GM10266 (cell line): ENCODE results near the gene ACP6.

ENCODE experiments used
- DNase-seq: peaks from one replicate; pipeline ENCODE4 v3.0.0; 2012; ENCODE audit errors: extremely low spot score
- TF ChIP-seq, protein P1 (sequence below): IDR thresholded peaks from 2 replicates; pipeline ENCODE4 v1.5.1; 2012; ENCODE audit warnings: mild to moderate bottlenecking, low read depth; ENCODE audit not compliant: control insufficient read depth, insufficient read depth; ENCODE audit errors: missing control alignments

The ACP6 gene

GRCh38 chr1:147611586-147611985, 58.7 kb downstream of the ACP6 start:
- DNase-seq: no peak
- TF ChIP-seq, protein P1, sequence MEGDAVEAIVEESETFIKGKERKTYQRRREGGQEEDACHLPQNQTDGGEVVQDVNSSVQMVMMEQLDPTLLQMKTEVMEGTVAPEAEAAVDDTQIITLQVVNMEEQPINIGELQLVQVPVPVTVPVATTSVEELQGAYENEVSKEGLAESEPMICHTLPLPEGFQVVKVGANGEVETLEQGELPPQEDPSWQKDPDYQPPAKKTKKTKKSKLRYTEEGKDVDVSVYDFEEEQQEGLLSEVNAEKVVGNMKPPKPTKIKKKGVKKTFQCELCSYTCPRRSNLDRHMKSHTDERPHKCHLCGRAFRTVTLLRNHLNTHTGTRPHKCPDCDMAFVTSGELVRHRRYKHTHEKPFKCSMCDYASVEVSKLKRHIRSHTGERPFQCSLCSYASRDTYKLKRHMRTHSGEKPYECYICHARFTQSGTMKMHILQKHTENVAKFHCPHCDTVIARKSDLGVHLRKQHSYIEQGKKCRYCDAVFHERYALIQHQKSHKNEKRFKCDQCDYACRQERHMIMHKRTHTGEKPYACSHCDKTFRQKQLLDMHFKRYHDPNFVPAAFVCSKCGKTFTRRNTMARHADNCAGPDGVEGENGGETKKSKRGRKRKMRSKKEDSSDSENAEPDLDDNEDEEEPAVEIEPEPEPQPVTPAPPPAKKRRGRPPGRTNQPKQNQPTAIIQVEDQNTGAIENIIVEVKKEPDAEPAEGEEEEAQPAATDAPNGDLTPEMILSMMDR: no peak

DNA sequence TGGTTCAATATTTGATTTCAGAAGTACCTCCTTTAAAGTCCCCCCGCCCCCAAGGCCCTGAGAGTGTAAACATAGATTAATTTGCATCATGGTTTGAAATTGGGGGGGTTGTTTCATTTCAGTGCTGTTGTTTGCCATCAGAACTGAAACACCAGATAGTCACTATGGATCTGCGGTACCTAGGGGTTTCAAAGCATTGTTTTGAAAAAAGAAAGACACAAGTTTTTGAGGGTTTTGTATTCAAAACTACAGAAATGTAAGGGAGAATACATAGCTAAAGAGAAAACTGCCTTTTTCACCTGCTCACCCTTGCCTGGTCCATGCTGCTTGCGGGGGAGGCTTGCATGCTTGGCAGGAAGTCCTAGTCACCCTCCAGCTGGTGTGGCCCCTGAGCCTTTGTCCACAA, 59.3 kb downstream of the ACP6 start:
- DNase-seq: peak; percentile 45
- TF ChIP-seq, protein P1: no peak

DNA sequence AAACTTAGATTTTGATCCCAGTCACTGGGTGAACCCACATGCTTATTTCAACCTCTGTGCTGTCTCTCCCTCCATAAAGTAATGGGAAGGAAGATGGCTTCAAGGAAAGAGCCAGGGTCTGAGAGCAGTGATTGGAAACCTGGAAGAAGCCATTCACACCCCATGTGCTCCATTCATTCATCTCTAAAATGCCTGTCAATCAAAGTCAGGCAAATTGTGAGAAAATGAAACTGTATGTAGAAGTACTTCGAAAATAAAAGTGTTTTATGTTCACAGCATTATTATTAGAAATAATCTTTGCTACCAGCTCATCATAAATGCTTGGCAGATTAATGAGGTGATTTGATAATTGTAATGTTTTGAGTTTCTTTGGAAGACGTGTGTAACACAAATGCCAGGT, 61.0 kb downstream of the ACP6 start:
- DNase-seq: no peak
- TF ChIP-seq, protein P1: no peak

DNA sequence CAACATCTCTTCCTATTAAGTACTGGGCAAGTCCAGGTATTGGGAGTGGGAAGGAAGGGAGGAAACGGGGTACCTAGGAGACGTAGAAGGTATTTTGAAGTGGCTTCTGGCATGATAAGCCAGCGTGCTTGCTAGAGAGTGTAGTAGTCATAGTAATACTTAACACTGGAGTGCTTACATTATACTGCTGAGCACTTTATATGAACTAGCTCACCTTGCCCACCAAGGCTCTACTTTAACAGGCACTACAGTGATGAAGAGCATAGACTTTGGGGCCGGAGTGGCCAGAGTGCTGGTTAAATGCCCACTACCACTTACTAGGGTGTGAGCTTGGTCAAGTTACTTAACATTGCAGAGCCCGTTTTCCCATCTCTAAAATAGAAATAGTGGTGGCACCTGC, 61.7 kb downstream of the ACP6 start:
- no peak for DNase-seq
- TF ChIP-seq, protein P1: no peak

- DNase-seq: no peak
- TF ChIP-seq, protein P1: no peak
Observed at GRCh38 chr1:147605591-147605990, 64.7 kb downstream of the ACP6 start.

DNA sequence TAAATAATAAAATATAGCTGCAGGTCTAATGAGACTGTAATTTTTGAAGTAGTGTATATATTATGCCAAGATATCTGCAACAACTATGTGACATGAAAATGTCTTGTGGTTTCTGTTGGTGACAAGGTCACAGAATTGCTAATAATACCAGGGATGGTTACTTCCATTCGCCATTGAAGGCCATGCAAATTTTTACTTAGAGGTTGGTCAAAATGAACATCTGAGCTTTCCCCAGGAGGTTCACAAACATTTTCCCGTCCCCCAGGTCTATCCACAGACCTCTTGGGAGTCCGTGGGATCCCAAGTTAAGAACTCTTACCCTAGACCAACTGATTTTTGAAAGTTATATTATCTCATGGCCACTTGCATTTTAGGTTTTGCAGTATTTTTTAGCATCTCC, 66.3 kb downstream of the ACP6 start:
- TF ChIP-seq, protein P1: no peak
- peak; percentile 14 for DNase-seq

GRCh38 chr1:147600119-147601111, 69.9 kb downstream of the ACP6 start:
- TF ChIP-seq, protein P1: peak; percentile 58
- DNase-seq: no peak
